UCSD-AML1 (cell line): ENCODE results near the gene CD19.
A peak's percentile ranks its signal among the peaks of the same experiment; 100 is the strongest.
"Not testable (repeated sequence)": the region's sequence is repeated elsewhere in the genome, so short reads cannot be mapped to it uniquely, and the experiment has no call there.

ENCODE experiments used
- DNase-seq: peaks from one replicate; lab custom pipeline; 2025; ENCODE audit not compliant: unreplicated experiment; lab: John Stamatoyannopoulos, UW

CD19 gene

GRCh38 chr16:28935924-28936783 is 4.4 kb downstream of the CD19 start:
- DNase-seq: peak; percentile 93

- no peak for DNase-seq
Measured at GRCh38 chr16:28936784-28937155, 5.0 kb downstream of the CD19 start.

- no peak for DNase-seq
Measured at GRCh38 chr16:28937222-28937876, 5.6 kb downstream of the CD19 start.

- DNase-seq: no peak
Measured at GRCh38 chr16:28938721-28939120, 7.0 kb downstream of the CD19 start.

- not testable (repeated sequence) for DNase-seq
Measured at GRCh38 chr16:28939825-28940224, 8.1 kb downstream of the CD19 start.

- DNase-seq: no peak
Measured at GRCh38 chr16:28943281-28943680, 11.5 kb downstream of the CD19 start.

- DNase-seq: no peak
Measured at GRCh38 chr16:28946681-28947080, 14.9 kb downstream of the CD19 start.

GRCh38 chr16:28950648-28951409 is 19.1 kb downstream of the CD19 start, which contains the start of gene NFATC2IP:
TSS of gene NFATC2IP (plus strand) at chr16:28950937. CDS start at chr16:28951012, 75 bp downstream.
- DNase-seq: peak; percentile 99

GRCh38 chr16:28951410-28951943 is 19.7 kb downstream of the CD19 start:
- DNase-seq: no peak

GRCh38 chr16:28958216-28958615 is 26.4 kb downstream of the CD19 start:
- DNase-seq: no peak

- no peak for DNase-seq
Measured at GRCh38 chr16:28958836-28959235, 27.1 kb downstream of the CD19 start.

- DNase-seq: no peak
Measured at GRCh38 chr16:28964072-28964471, 32.3 kb downstream of the CD19 start.

- no peak for DNase-seq
Measured at GRCh38 chr16:28964496-28964895, 32.7 kb downstream of the CD19 start.

GRCh38 chr16:28967156-28967555 is 35.4 kb downstream of the CD19 start:
- no peak for DNase-seq

GRCh38 chr16:28969696-28970095 is 37.9 kb downstream of the CD19 start:
- not testable (repeated sequence) for DNase-seq

GRCh38 chr16:28974007-28974436 is 42.3 kb downstream of the CD19 start:
- peak; percentile 62 for DNase-seq

GRCh38 chr16:28974437-28975157 is 42.8 kb downstream of the CD19 start, which contains the start of gene SPNS1:
TSS of gene SPNS1 (plus strand) at chr16:28974778. CDS start at chr16:28975152, 374 bp downstream.
- peak; percentile 93 for DNase-seq

- DNase-seq: no peak
Measured at GRCh38 chr16:28975158-28975599, 43.4 kb downstream of the CD19 start.

- no peak for DNase-seq
Measured at GRCh38 chr16:28977703-28978662, 46.2 kb downstream of the CD19 start.
